ENCODE measurements around the gene AFAP1.

Gene AFAP1

GRCh38 chr4:7807351-7807921 is 132.2 kb downstream of the AFAP1 start:
- H3K4me3 ChIP-seq (ENCODE audit: low read length in 2 of 2): no peak overlapping the region
- H3K27ac ChIP-seq (ENCODE audit: low read depth in 2 of 2, low read length in 2 of 2): peak overlapping the region; percentile 51 to 67
- H3K9me3 ChIP-seq (ENCODE audit: control insufficient read depth in 2 of 2, low read length in 2 of 2): no peaks in the 10 kb centered on the region
- no peaks in the 10 kb centered on the region for H3K27me3 ChIP-seq (ENCODE audit: control insufficient read depth in 2 of 2, insufficient read depth in 2 of 2, low read length in 2 of 2)
- H3K36me3 ChIP-seq (ENCODE audit: control insufficient read depth in 2 of 2, insufficient read depth in 2 of 2, low read length in 2 of 2): peaks cover 15 to 19% of the 10 kb centered on the region in 2 donors
- no peak overlapping the region for H3K9ac ChIP-seq (ENCODE audit: low read depth in 1 of 2, low read length in 2 of 2)
- H3K4me1 ChIP-seq (ENCODE audit: control insufficient read depth in 2 of 2, insufficient read depth in 2 of 2, low read length in 2 of 2): peaks cover 24 to 31% of the 10 kb centered on the region in 2 donors

- Histone ChIP-seq H3K9ac (ENCODE audit: low read depth in 1 of 2, low read length in 2 of 2) (no peak overlapping the region), H3K27ac (ENCODE audit: low read depth in 2 of 2, low read length in 2 of 2) (peak overlapping the region; percentile 67 to 70)
These were observed 133.1 kb downstream of the AFAP1 start for GRCh38 chr4:7806338-7807090.

DNA sequence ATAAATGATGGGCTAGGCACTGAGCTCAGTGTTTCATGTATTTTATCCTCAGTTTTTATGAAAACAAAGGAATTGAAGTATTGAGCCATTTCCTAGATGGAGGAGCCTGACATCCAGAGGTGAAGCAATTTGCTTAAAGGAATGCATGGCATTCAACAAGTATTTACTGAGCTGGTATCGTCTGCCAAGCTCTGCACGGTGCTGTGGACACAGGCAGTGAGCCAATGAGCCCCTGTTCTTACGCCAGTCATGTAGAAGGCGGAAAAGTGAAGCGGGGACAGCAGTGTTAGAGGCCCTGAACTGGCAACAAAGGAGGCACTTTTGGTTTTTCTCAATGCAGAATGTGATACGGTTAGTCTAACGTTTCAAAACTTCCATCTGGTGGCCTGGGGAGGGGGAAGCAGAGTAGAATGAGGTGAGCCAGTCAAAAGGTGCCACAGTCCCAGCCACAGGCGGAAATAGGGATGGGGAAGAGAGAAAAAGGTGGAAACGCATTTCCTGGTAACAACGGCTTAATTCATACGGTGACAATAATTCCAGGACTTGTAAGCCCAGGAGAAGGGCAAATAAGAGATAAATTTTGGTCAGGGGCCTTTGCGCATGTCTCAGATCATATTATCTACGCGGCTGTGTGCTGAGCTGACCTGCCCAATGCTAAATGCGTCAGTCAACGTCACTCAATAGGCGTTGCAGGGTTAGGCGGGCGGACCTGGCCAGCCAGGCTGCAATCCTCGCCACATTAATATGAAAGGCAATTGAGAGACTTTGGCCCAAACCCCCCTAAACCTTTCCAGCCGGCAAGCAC is 133.9 kb downstream of the AFAP1 start:
- no peaks in the 10 kb centered on the region for H3K27me3 ChIP-seq (ENCODE audit: control insufficient read depth in 2 of 2, insufficient read depth in 2 of 2, low read length in 2 of 2)
- H3K27ac ChIP-seq (ENCODE audit: low read depth in 2 of 2, low read length in 2 of 2): peak overlapping the region; percentile 67 to 70
- H3K9me3 ChIP-seq (ENCODE audit: control insufficient read depth in 2 of 2, low read length in 2 of 2): no peaks in the 10 kb centered on the region
- H3K9ac ChIP-seq (ENCODE audit: low read depth in 1 of 2, low read length in 2 of 2): no peak overlapping the region
- H3K36me3 ChIP-seq (ENCODE audit: control insufficient read depth in 2 of 2, insufficient read depth in 2 of 2, low read length in 2 of 2): peaks cover 16 to 23% of the 10 kb centered on the region in 2 donors
- H3K4me1 ChIP-seq (ENCODE audit: control insufficient read depth in 2 of 2, insufficient read depth in 2 of 2, low read length in 2 of 2): peaks cover 11 to 16% of the 10 kb centered on the region in 2 donors
- H3K4me3 ChIP-seq (ENCODE audit: low read length in 2 of 2): no peak overlapping the region

More at GRCh38 chr4:7806338-7807090, 133.1 kb downstream of the AFAP1 start:
- Histone ChIP-seq H3K4me3 (ENCODE audit: low read length in 2 of 2) (no peak overlapping the region), H3K4me1 (ENCODE audit: control insufficient read depth in 2 of 2, insufficient read depth in 2 of 2, low read length in 2 of 2) (peaks cover 19 to 24% of the 10 kb centered on the region in 2 donors), H3K9me3 (ENCODE audit: control insufficient read depth in 2 of 2, low read length in 2 of 2) (no peaks in the 10 kb centered on the region), H3K36me3 (ENCODE audit: control insufficient read depth in 2 of 2, insufficient read depth in 2 of 2, low read length in 2 of 2) (peaks cover 15 to 19% of the 10 kb centered on the region in 2 donors), H3K27me3 (ENCODE audit: control insufficient read depth in 2 of 2, insufficient read depth in 2 of 2, low read length in 2 of 2) (no peaks in the 10 kb centered on the region)

GRCh38 chr4:7804756-7805385 is 134.8 kb downstream of the AFAP1 start:
- Histone ChIP-seq H3K9me3 (ENCODE audit: control insufficient read depth in 2 of 2, low read length in 2 of 2) (no peaks in the 10 kb centered on the region), H3K27ac (ENCODE audit: low read depth in 2 of 2, low read length in 2 of 2) (peak overlapping the region in 1 of 2 donors; percentile 2), H3K36me3 (ENCODE audit: control insufficient read depth in 2 of 2, insufficient read depth in 2 of 2, low read length in 2 of 2) (peaks cover 25 to 31% of the 10 kb centered on the region in 2 donors), H3K4me3 (ENCODE audit: low read length in 2 of 2) (no peak overlapping the region), H3K27me3 (ENCODE audit: control insufficient read depth in 2 of 2, insufficient read depth in 2 of 2, low read length in 2 of 2) (no peaks in the 10 kb centered on the region), H3K4me1 (ENCODE audit: control insufficient read depth in 2 of 2, insufficient read depth in 2 of 2, low read length in 2 of 2) (peaks cover 6 to 14% of the 10 kb centered on the region in 2 donors), H3K9ac (ENCODE audit: low read depth in 1 of 2, low read length in 2 of 2) (no peak overlapping the region)

DNA sequence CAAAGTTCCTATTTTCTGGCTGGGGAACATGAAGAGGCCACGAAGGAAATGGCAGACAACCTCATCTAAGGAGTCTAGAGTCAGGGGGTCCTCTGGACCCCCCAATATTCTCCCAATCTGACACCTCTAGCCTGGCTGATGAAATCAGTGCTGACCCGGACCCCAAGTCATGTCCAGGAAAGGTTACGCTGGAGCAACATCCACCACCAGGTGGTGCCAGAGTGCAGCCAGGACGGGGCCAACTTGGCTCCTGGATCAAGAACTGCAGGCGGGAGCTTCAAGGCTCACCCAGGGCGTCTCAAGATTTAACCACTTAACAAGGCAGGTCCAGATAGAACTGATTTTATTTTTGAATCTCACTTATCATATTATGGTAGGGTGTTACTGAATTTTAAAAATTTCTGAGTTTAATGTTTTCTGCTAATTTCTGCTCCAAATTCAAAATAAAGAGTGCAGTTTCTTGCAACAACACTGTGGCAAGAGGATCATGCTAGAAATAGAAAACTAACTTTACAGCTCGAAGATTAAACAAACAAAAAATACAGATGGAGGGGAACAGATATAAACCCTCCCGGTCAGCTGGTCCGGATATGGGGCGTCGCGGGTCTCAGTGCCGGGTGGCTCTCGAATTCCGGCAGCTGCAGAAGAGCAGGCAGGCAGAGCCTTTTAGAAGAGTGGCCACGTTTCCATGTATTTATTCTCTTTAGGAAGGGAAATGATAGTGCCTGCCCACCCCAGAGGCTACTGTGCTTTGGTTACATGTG is 135.5 kb downstream of the AFAP1 start:
- Histone ChIP-seq H3K9ac (ENCODE audit: low read depth in 1 of 2, low read length in 2 of 2) (no peak overlapping the region), H3K27ac (ENCODE audit: low read depth in 2 of 2, low read length in 2 of 2) (no peak overlapping the region)

DNA sequence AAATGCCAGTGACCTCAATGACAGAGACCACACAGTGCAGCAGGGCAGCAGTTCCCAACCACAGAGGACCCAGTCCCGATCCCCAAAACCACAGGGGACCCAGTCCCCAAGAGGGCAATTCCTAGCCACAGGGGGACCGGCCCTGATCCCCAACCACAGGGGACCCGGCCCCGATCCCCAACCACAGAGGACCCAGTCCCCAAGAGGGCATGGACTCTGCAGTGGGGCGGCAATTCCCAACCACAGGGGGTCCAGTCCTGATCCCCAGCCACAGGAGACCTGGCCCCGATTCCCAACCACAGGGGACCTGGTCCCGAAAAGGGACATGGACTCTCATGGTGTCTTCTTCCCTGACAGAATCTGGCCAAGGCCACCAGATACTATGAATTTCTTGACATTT is 136.3 kb downstream of the AFAP1 start:
- Histone ChIP-seq H3K27me3 (ENCODE audit: control insufficient read depth in 2 of 2, insufficient read depth in 2 of 2, low read length in 2 of 2) (no peaks in the 10 kb centered on the region), H3K4me3 (ENCODE audit: low read length in 2 of 2) (no peak overlapping the region), H3K4me1 (ENCODE audit: control insufficient read depth in 2 of 2, insufficient read depth in 2 of 2, low read length in 2 of 2) (peaks cover 6 to 14% of the 10 kb centered on the region in 2 donors), H3K9me3 (ENCODE audit: control insufficient read depth in 2 of 2, low read length in 2 of 2) (no peaks in the 10 kb centered on the region), H3K27ac (ENCODE audit: low read depth in 2 of 2, low read length in 2 of 2) (no peak overlapping the region), H3K9ac (ENCODE audit: low read depth in 1 of 2, low read length in 2 of 2) (no peak overlapping the region), H3K36me3 (ENCODE audit: control insufficient read depth in 2 of 2, insufficient read depth in 2 of 2, low read length in 2 of 2) (peaks cover 28 to 35% of the 10 kb centered on the region in 2 donors)

More for the DNA sequence above, 135.5 kb downstream of the AFAP1 start:
- Histone ChIP-seq H3K4me3 (ENCODE audit: low read length in 2 of 2) (no peak overlapping the region), H3K36me3 (ENCODE audit: control insufficient read depth in 2 of 2, insufficient read depth in 2 of 2, low read length in 2 of 2) (peaks cover 26 to 31% of the 10 kb centered on the region in 2 donors), H3K9me3 (ENCODE audit: control insufficient read depth in 2 of 2, low read length in 2 of 2) (no peaks in the 10 kb centered on the region), H3K4me1 (ENCODE audit: control insufficient read depth in 2 of 2, insufficient read depth in 2 of 2, low read length in 2 of 2) (peaks cover 6 to 14% of the 10 kb centered on the region in 2 donors), H3K27me3 (ENCODE audit: control insufficient read depth in 2 of 2, insufficient read depth in 2 of 2, low read length in 2 of 2) (no peaks in the 10 kb centered on the region)

DNA sequence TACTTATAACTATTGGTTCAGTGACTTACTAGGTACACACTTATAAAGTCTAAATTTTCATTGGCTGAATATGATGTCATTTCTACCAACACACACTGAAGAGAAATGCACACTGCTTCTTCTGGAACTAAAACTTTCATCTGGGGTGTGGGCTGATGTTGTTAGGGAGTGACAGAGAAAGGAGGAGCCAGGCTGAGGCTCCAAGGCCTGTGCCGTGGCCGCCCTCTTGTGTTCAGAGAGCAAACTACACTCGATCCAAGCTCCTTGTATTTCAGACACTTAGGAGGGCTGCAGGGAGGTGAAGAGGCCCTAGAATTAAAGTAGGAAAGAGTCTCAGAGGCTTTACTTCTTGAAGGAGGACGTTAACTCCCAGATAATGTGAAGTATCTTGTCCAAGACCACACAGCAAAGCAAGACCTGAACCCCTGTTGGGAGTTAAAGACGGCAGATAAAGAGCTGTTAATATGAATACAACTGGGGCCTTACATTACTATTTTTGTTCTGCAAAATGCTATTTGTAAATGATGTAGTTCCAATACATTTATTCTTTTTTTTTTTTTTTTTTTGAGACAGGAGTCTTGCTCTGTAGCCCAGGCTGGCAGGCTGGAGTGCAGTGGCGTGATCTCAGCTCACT is 137.5 kb downstream of the AFAP1 start:
- no peak overlapping the region for H3K4me3 ChIP-seq (ENCODE audit: low read length in 2 of 2)
- H3K9me3 ChIP-seq (ENCODE audit: control insufficient read depth in 2 of 2, low read length in 2 of 2): no peaks in the 10 kb centered on the region
- no peaks in the 10 kb centered on the region for H3K27me3 ChIP-seq (ENCODE audit: control insufficient read depth in 2 of 2, insufficient read depth in 2 of 2, low read length in 2 of 2)
- peaks cover 6 to 14% of the 10 kb centered on the region in 2 donors for H3K4me1 ChIP-seq (ENCODE audit: control insufficient read depth in 2 of 2, insufficient read depth in 2 of 2, low read length in 2 of 2)
- peak overlapping the region in 1 of 2 donors; percentile 7 for H3K27ac ChIP-seq (ENCODE audit: low read depth in 2 of 2, low read length in 2 of 2)
- H3K36me3 ChIP-seq (ENCODE audit: control insufficient read depth in 2 of 2, insufficient read depth in 2 of 2, low read length in 2 of 2): peaks cover 32 to 34% of the 10 kb centered on the region in 2 donors
- H3K9ac ChIP-seq (ENCODE audit: low read depth in 1 of 2, low read length in 2 of 2): no peak overlapping the region

DNA sequence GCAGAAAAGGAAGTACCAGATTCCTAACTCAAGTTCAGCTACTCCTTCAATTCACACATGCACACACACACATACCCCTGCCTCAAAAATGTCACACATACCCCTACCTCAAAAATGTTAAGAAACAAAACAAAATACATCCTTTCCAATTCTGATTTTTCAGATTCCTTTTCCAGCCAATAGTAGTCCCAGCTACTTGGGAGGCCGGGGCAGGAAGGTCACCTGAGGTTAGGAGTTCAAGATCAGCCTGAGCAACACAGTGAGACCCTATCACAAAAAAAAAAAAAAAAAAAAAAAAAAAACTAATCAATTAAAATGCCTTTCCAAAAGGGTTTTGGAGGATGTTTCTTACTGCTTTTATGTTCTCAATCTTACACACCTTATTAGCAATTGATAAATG is 138.0 kb downstream of the AFAP1 start:
- Histone ChIP-seq H3K4me1 (ENCODE audit: control insufficient read depth in 2 of 2, insufficient read depth in 2 of 2, low read length in 2 of 2) (peaks cover 6 to 10% of the 10 kb centered on the region in 2 donors), H3K4me3 (ENCODE audit: low read length in 2 of 2) (no peak overlapping the region), H3K9me3 (ENCODE audit: control insufficient read depth in 2 of 2, low read length in 2 of 2) (no peaks in the 10 kb centered on the region), H3K27ac (ENCODE audit: low read depth in 2 of 2, low read length in 2 of 2) (no peak overlapping the region), H3K27me3 (ENCODE audit: control insufficient read depth in 2 of 2, insufficient read depth in 2 of 2, low read length in 2 of 2) (no peaks in the 10 kb centered on the region), H3K9ac (ENCODE audit: low read depth in 1 of 2, low read length in 2 of 2) (no peak overlapping the region), H3K36me3 (ENCODE audit: control insufficient read depth in 2 of 2, insufficient read depth in 2 of 2, low read length in 2 of 2) (peaks cover 32 to 34% of the 10 kb centered on the region in 2 donors)

GRCh38 chr4:7801001-7801400 is 138.7 kb downstream of the AFAP1 start:
- Histone ChIP-seq H3K9me3 (ENCODE audit: control insufficient read depth in 2 of 2, low read length in 2 of 2) (no peaks in the 10 kb centered on the region), H3K36me3 (ENCODE audit: control insufficient read depth in 2 of 2, insufficient read depth in 2 of 2, low read length in 2 of 2) (peaks cover 32 to 35% of the 10 kb centered on the region in 2 donors), H3K27ac (ENCODE audit: low read depth in 2 of 2, low read length in 2 of 2) (no peak overlapping the region), H3K9ac (ENCODE audit: low read depth in 1 of 2, low read length in 2 of 2) (no peak overlapping the region), H3K4me1 (ENCODE audit: control insufficient read depth in 2 of 2, insufficient read depth in 2 of 2, low read length in 2 of 2) (peaks cover 4 to 5% of the 10 kb centered on the region in 2 donors), H3K4me3 (ENCODE audit: low read length in 2 of 2) (no peak overlapping the region), H3K27me3 (ENCODE audit: control insufficient read depth in 2 of 2, insufficient read depth in 2 of 2, low read length in 2 of 2) (no peaks in the 10 kb centered on the region)

All from mucosa of rectum (tissue), 2 donors.